Mucosa of rectum (tissue), 2 donors: ENCODE data around the gene COX11.
A peak's percentile ranks its signal among the peaks of the same experiment; 100 is the strongest.

Experiments
- H3K27ac ChIP-seq, 2 donors: one replicate each; pipeline ENCODE4 v1.7.0; 2013; ENCODE audit warnings: inconsistent platforms in 2 of 2, low read depth in 2 of 2, low read length in 2 of 2
- H3K27me3 ChIP-seq, 2 donors: one replicate each; pipeline ENCODE4 v1.7.0; 2013; ENCODE audit warnings: low read length in 2 of 2; ENCODE audit not compliant: control insufficient read depth in 2 of 2, insufficient read depth in 2 of 2
- H3K36me3 ChIP-seq, 2 donors: one replicate each; pipeline ENCODE4 v1.7.0; 2013; ENCODE audit warnings: low read length in 2 of 2; ENCODE audit not compliant: control insufficient read depth in 2 of 2, insufficient read depth in 2 of 2
- H3K4me1 ChIP-seq, 2 donors: one replicate each; pipeline ENCODE4 v1.7.0; 2013; ENCODE audit warnings: low read length in 2 of 2, mild to moderate bottlenecking in 1 of 2; ENCODE audit not compliant: control insufficient read depth in 2 of 2, insufficient read depth in 2 of 2
- H3K4me3 ChIP-seq, 2 donors: one replicate each; pipeline ENCODE4 v1.7.0; 2013; ENCODE audit warnings: low read length in 2 of 2
- H3K9ac ChIP-seq, 2 donors: one replicate each; pipeline ENCODE4 v1.7.0; 2013; ENCODE audit warnings: low read length in 2 of 2, low read depth in 1 of 2, mild to moderate bottlenecking in 1 of 2
- H3K9me3 ChIP-seq, 2 donors: one replicate each; pipeline ENCODE4 v1.7.0; 2013; ENCODE audit warnings: low read length in 2 of 2; ENCODE audit not compliant: control insufficient read depth in 2 of 2
- donor health status: healthy.
- donor health status: Normal muscosa, but diverticular disease.

Gene COX11

DNA sequence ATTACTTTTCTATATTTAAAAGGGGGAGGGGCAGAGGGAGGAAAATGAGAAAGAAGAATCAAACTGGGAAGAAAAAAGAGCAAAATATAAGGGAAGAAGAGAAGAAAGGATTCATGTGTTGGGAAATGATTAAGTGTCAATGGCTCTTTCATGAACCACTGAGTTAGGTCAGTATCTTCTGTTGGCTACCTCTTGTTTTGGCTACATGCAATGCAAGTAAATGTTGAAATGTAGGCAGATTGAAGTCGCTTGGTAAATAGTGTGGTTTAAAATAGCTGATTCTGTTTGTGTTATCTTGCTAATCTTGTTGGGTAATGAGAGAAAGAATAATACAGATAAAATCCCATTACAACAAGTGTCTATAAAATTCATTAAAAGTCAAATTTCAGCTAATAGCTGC, 27.2 kb downstream of the COX11 start:
- Histone ChIP-seq H3K4me1 (no peaks in the 10 kb centered on the region), H3K36me3 (peaks cover 19 to 26% of the 10 kb centered on the region in 2 donors), H3K27me3 (no peaks in the 10 kb centered on the region), H3K9ac (no peak overlapping the region), H3K4me3 (no peak overlapping the region), H3K9me3 (no peaks in the 10 kb centered on the region), H3K27ac (no peak overlapping the region)

DNA sequence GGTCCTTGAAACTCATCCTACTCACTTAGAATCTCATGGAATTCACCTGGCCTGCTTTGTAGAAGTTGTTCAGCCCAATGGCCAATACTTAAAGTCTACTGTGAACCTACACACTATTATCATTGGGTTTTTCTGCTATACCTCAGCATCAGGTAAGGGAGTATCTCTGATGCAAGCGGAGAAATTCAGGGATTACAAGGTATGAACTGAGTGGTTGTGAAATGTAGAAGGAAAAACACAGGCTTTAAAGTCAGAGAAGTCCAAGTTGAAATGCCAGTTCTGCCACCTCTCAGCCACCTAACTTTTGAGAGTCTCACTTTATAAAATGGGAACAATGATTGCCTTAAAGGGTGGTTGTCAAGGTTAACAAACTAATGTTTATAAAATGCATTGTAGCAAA, 31.0 kb downstream of the COX11 start:
- peaks cover 19 to 26% of the 10 kb centered on the region in 2 donors for H3K36me3 ChIP-seq
- H3K4me1 ChIP-seq, result peaks cover 0 to 16% of the 10 kb centered on the region in 2 donors
- no peak overlapping the region for H3K9ac ChIP-seq
- no peak overlapping the region for H3K4me3 ChIP-seq
- H3K27me3 ChIP-seq, result no peaks in the 10 kb centered on the region
- no peaks in the 10 kb centered on the region for H3K9me3 ChIP-seq
- H3K27ac ChIP-seq, result no peak overlapping the region

DNA sequence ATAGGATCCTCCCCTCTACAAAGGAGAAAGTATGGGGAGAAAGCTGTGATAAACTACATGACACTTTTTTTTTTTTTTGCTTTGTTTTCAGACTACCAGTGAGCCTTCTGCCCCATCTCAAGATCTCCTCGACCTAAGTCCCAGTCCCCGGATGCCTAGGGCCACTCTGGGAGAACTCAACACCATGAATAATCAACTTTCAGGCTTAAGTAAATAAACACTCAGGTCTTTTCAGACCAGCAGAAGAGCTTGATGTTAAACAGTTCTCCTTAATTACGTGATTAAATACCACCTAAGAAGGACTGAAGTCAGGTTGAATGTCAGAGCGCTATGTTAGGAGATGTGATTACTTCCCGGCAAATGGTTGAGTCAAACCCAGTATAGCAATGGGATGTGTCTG, 31.4 kb downstream of the COX11 start:
- no peaks in the 10 kb centered on the region for H3K27me3 ChIP-seq
- H3K27ac ChIP-seq, result no peak overlapping the region
- H3K36me3 ChIP-seq, result peaks cover 19 to 26% of the 10 kb centered on the region in 2 donors
- no peaks in the 10 kb centered on the region for H3K9me3 ChIP-seq
- H3K4me3 ChIP-seq, result no peak overlapping the region
- H3K4me1 ChIP-seq, result peaks cover 0 to 16% of the 10 kb centered on the region in 2 donors
- no peak overlapping the region for H3K9ac ChIP-seq

DNA sequence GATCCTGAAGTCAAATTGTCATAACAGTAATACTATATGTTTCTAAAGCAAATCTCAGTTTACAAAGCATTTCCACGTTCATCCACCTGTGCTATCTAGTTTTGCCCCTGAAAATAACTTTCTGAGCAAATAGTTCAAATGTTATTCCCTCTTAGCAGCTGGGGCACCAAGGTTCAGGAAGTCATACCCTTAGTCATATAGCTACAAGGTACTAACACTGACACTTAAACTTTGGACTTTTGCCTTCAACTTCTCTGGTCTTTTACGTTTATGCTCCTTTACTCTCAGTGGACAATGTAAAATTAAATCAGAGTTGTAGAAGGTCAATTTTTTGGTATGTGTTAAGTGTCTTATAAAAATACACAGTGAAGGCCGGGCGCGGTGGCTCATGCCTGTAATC, 33.0 kb downstream of the COX11 start:
- Histone ChIP-seq H3K4me1 (peaks cover 0 to 16% of the 10 kb centered on the region in 2 donors), H3K27me3 (no peaks in the 10 kb centered on the region), H3K4me3 (no peak overlapping the region), H3K9me3 (no peaks in the 10 kb centered on the region), H3K9ac (no peak overlapping the region), H3K36me3 (peaks cover 21 to 26% of the 10 kb centered on the region in 2 donors), H3K27ac (no peak overlapping the region)

DNA sequence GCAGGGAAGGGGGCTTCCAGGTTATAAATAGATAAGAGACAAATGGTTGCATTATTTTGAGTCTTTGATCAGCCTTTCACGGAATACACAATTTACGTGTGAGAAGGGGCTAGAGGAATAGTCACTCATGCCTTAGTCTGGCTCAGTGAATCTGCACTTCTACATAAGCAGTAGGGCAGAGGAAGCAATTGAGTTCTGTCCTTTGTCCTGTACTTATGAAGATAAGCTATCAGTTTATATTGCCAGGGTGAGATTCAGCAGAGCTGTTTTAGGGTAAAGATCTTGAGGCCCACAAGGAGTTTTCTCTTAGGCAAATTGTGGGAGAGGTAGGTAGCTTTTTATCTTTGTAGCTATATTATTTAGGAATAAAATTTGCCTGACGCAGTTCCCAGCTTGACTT, 34.5 kb downstream of the COX11 start:
- peaks cover 0 to 16% of the 10 kb centered on the region in 2 donors for H3K4me1 ChIP-seq
- H3K27ac ChIP-seq, result no peak overlapping the region
- H3K27me3 ChIP-seq, result no peaks in the 10 kb centered on the region
- no peak overlapping the region for H3K4me3 ChIP-seq
- H3K9ac ChIP-seq, result no peak overlapping the region
- peaks cover 19 to 20% of the 10 kb centered on the region in 2 donors for H3K36me3 ChIP-seq
- no peaks in the 10 kb centered on the region for H3K9me3 ChIP-seq

DNA sequence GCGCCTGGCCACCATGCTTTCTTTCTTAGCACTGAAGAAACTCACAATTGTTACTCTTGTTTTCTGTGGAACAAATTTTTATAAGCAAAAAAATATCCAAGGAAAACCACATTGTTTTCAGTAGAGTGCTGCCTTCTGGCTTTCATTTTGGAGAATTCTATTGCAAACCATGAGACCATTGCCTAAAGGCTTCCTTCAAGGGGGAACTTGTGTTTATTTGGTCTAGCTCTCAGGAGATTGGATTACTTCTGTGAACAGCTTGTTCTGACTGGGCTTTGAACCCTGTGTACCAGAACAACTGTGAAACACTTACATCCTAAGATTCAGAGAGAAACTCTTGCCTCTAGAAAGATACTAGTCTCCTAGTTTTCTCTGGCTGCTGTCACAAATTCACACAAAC, 35.7 kb downstream of the COX11 start:
- H3K36me3 ChIP-seq, result peaks cover 15 to 17% of the 10 kb centered on the region in 2 donors

DNA sequence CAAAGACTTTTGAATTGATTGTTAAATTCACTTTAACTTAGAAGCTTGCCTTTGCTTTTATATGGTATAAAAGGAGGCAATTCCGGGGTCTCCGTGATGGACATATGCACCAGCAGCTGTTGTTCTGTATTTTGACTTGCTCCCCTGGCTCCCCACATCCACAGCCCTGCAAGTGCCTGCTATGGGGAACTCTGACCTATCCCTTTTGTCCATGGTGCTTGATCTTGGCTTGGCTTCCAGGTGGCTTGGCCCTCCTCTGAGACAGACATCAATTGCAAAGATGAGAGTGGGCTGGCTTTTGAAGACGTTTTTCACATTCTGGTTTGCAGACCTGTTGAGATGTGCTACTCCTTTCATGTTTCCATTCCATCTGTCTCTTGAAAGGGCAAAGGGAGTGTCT, 40.9 kb downstream of the COX11 start:
- H3K9me3 ChIP-seq, result no peaks in the 10 kb centered on the region
- H3K27ac ChIP-seq, result no peak overlapping the region
- no peaks in the 10 kb centered on the region for H3K4me1 ChIP-seq
- H3K27me3 ChIP-seq, result no peaks in the 10 kb centered on the region
- H3K9ac ChIP-seq, result no peak overlapping the region
- H3K36me3 ChIP-seq, result peaks cover 10 to 13% of the 10 kb centered on the region in 2 donors
- no peak overlapping the region for H3K4me3 ChIP-seq

More for the DNA sequence above, 35.7 kb downstream of the COX11 start:
- Histone ChIP-seq H3K4me3 (no peak overlapping the region), H3K4me1 (peaks cover 0 to 16% of the 10 kb centered on the region in 2 donors), H3K27ac (peak overlapping the region in 1 of 2 donors; percentile 11), H3K9me3 (no peaks in the 10 kb centered on the region), H3K9ac (no peak overlapping the region), H3K27me3 (no peaks in the 10 kb centered on the region)

DNA sequence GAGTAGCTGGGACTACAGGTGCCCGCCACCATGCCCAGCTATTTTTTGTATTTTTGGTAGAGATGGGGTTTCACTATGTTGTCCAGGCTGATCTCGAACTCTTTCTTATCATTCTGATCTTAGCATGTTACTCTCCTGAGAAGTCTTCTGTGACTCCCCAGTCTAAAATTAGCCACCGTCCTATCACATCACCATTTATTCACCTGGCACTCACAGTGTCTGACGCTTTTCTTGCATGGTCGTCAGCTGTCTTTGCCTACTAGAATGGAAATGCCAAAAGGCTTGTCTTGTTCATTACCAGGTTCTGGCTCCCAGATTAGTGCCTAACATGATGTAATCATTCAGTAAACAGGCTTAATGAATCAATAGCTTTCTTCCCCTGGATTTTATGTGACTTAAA, 44.0 kb downstream of the COX11 start:
- Histone ChIP-seq H3K4me1 (no peaks in the 10 kb centered on the region), H3K36me3 (peaks cover 8 to 9% of the 10 kb centered on the region in 2 donors), H3K9ac (no peak overlapping the region), H3K27me3 (no peaks in the 10 kb centered on the region), H3K4me3 (no peak overlapping the region), H3K9me3 (no peaks in the 10 kb centered on the region), H3K27ac (no peak overlapping the region)

DNA sequence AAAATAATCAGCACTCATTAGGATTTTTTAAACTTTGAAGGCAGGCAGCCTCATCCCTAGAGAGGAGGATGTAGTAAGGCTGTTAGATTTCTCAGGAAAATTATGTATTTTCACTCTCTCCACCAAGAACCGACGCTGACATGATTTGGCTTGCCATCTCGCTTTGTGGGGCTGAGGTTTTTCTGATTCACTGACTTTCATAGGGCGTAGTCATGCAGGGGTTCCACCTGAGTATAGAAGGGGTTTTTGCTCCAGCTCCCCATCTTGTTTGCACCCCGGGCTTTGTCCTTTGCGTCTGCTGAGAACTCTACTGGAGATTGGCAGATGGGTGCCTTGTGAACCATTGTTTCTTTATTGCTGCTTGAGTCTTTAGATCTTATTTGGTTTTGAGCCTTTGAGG, 47.6 kb downstream of the COX11 start:
- Histone ChIP-seq H3K36me3 (peaks cover 17 to 27% of the 10 kb centered on the region in 2 donors), H3K27ac (no peak overlapping the region), H3K4me3 (no peak overlapping the region), H3K4me1 (no peaks in the 10 kb centered on the region), H3K9ac (no peak overlapping the region), H3K9me3 (peaks cover 0 to 2% of the 10 kb centered on the region in 2 donors), H3K27me3 (no peaks in the 10 kb centered on the region)

DNA sequence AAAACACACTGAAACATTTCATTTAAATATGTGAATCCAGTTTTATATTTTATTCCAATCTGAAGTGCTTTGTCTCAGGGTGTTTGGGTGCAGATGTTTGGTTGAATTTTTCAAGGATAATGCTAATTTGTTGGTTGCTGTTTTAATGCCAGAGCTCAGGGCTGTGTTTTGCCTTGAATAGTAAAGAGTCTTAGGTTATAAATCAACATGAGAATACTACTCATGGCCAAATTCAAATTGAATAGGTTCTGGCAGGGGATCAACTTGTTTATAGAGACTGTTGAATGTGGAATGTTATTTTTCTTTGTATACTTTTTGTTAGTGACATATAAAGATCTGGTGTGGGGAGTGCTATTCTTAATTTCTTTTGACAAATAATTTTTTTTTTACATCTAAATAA, 49.0 kb downstream of the COX11 start:
- Histone ChIP-seq H3K4me1 (no peaks in the 10 kb centered on the region), H3K9ac (no peak overlapping the region), H3K27ac (no peak overlapping the region), H3K9me3 (peaks cover 0 to 2% of the 10 kb centered on the region in 2 donors), H3K27me3 (no peaks in the 10 kb centered on the region), H3K36me3 (peaks cover 26 to 32% of the 10 kb centered on the region in 2 donors), H3K4me3 (no peak overlapping the region)

DNA sequence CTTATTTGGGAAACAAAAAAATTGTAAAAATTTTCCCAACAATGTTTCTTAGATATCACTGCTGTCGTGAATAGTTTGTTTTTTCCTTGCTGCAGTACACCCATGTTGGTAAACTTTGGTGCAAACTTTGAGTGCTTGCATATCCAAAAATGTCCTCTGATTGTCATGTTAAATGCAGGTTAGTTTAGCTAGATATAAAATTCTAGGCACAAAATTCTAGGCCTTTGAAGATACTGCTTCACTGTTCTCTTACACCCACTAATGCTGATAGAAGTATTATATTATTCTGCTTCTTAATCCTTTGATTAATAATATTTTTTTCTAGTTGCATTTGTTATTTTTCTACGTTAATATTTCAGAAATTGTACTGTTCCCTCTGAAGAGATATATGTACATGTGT, 51.7 kb downstream of the COX11 start:
- H3K27ac ChIP-seq, result no peak overlapping the region
- no peak overlapping the region for H3K9ac ChIP-seq
- peaks cover 0 to 2% of the 10 kb centered on the region in 2 donors for H3K9me3 ChIP-seq
- H3K36me3 ChIP-seq, result peaks cover 38 to 43% of the 10 kb centered on the region in 2 donors
- H3K27me3 ChIP-seq, result no peaks in the 10 kb centered on the region
- H3K4me1 ChIP-seq, result no peaks in the 10 kb centered on the region
- no peak overlapping the region for H3K4me3 ChIP-seq
